Psoas muscle (tissue), 8 donors: ENCODE data around the gene NCS1. TPM values are rescaled to one million over a fixed set of nuclear protein-coding genes. Genes with fewer than 3 reads are reported as not detected.

Experiments
- ATAC-seq, 4 donors: fragments of 200-7000 bp; cut with Tn5 transposase; one replicate each; pipeline ENCODE4 v1.9.1; 2020; ENCODE audit warnings: moderate library complexity in 3 of 4, mild to moderate bottlenecking in 2 of 4
- DNase-seq, 2 donors: peaks; one replicate each; pipeline ENCODE4 v3.0.0-alpha.2; 2020
- H3K27ac ChIP-seq: fragments of 200-600 bp; one replicate; pipeline ENCODE4 v1.8.0; 2022
- H3K27me3 ChIP-seq, 3 donors: fragments of 200-600 bp in 1 of 3; one replicate each; pipeline versions ENCODE4 v1.6.1 to v1.8.0; 2013 to 2022; ENCODE audit warnings: low read length in 2 of 3, mild to moderate bottlenecking in 2 of 3, moderate library complexity in 1 of 3; ENCODE audit not compliant: insufficient read depth in 3 of 3
- H3K36me3 ChIP-seq, 2 donors: fragments of 200-600 bp in 1 of 2; one replicate each; pipeline versions ENCODE4 v1.6.1 to v1.8.0; 2013 to 2022; ENCODE audit warnings: low read depth in 1 of 2, mild to moderate bottlenecking in 1 of 2, moderate library complexity in 1 of 2; ENCODE audit not compliant: insufficient read depth in 1 of 2
- H3K4me1 ChIP-seq: fragments of 200-600 bp; one replicate; pipeline ENCODE4 v1.8.0; 2022
- H3K4me3 ChIP-seq: fragments of 200-600 bp; one replicate; pipeline ENCODE4 v1.8.0; 2022; ENCODE audit warnings: mild to moderate bottlenecking
- H3K9me3 ChIP-seq: fragments of 200-600 bp; one replicate; pipeline ENCODE4 v1.8.0; 2022
- CTCF ChIP-seq: fragments of 200-600 bp; IDR thresholded peaks from one replicate; pipeline ENCODE4 v1.8.0; 2022; ENCODE audit warnings: antibody characterized with exemption
- WGBS, 3 donors: extraction: QIAGEN DNeasy Blood & Tissue Kit; methylation state at CpG; one replicate each; pipeline versions ENCODE4 v1.1.6 to v1.1.7; 2013; 5-methylcytosine and 5-hydroxymethylcytosine counted together
- intact Hi-C, 2 donors: fragments of 100-400 bp; cut with DNase I; formaldehyde crosslinking; loops; one replicate each; pipeline versions ENCODE4 v1.11.0 to v1.14.2; 2022
- polyA plus RNA-seq, 3 donors: library from polyadenylated mRNA; stranded (reverse); fragments of 200-250 nt; gene quantifications; one replicate each; pipeline ENCODE4 v1.2.3, GENCODE V29; 2013
- total RNA-seq, 4 donors: library from RNA; stranded (reverse); fragmentation: NEBNext Ultra II Directional in 2 of 4; extraction: Animal tissue kit (Norgen Biotek cat#: 25700) in 2 of 4; gene quantifications; one replicate each; pipeline versions ENCODE4 v1.2.1 to v1.2.4, GENCODE V29; 2021 to 2023
- donor health status: healthy with polysubstance abuse.
- donor health status: DM: no; HTN: no; CAD: no; lungs with moderate emphysema.
- donor health status: Bipolar disorder and iron deficiency.
- donor health status: healthy.
- donor health status: DM: yes; HTN: yes; CAD: no.
- donor health status: DM: no; HTN: no; CAD: no.
- donor health status: DM: no; HTN: no; CAD: no.
- donor health status: DM: yes; HTN: yes; CAD: no.

NCS1 gene
- total and polyA plus RNA-seq, 7 donors = 2.9 to 7.5 (median 3.8) TPM

GRCh38 chr9:130196643-130197042 lies 24.4 kb downstream of the NCS1 start:
- TF ChIP-seq CTCF = no peak
- no peak for ATAC-seq
- Histone ChIP-seq H3K36me3 (no peaks in the 10 kb centered on the region), H3K4me3 (no peak overlapping the region), H3K4me1 (no peaks in the 10 kb centered on the region), H3K9me3 (no peaks in the 10 kb centered on the region), H3K27ac (no peak overlapping the region), H3K27me3 (peaks cover 0 to 11% (median 2%) of the 10 kb centered on the region in 3 donors)
- DNase-seq = no peak
- intact Hi-C loops = no loop called here
- 52 to 54% (median 54%) methylated on average over 5 of the region's 5 CpGs for WGBS, 3 donors

- intact Hi-C loops = no loop called here
- no peak for TF ChIP-seq CTCF
- 92 to 95% (median 93%) methylated on average over 9 of the region's 9 CpGs for WGBS, 3 donors
Measured at GRCh38 chr9:130197386-130197785, 25.2 kb downstream of the NCS1 start.

GRCh38 chr9:130197888-130198287 lies 25.7 kb downstream of the NCS1 start:
- Histone ChIP-seq H3K36me3 (no peaks in the 10 kb centered on the region), H3K9me3 (no peaks in the 10 kb centered on the region), H3K4me3 (no peak overlapping the region), H3K27me3 (peaks cover 0 to 6% (median 0%) of the 10 kb centered on the region in 3 donors), H3K27ac (no peak overlapping the region), H3K4me1 (no peaks in the 10 kb centered on the region)
- intact Hi-C loops = no loop called here
- DNase-seq (no peak), ATAC-seq (no peak)
- no peak for TF ChIP-seq CTCF
- 83 to 92% (median 87%) methylated on average over 4 of the region's 4 CpGs for WGBS, 3 donors

More at GRCh38 chr9:130197386-130197785, 25.2 kb downstream of the NCS1 start:
- DNase-seq = no peak
- Histone ChIP-seq H3K27me3 (peaks cover 0 to 8% (median 0%) of the 10 kb centered on the region in 3 donors), H3K27ac (no peak overlapping the region), H3K4me1 (no peaks in the 10 kb centered on the region), H3K4me3 (no peak overlapping the region), H3K9me3 (no peaks in the 10 kb centered on the region), H3K36me3 (no peaks in the 10 kb centered on the region)
- no peak for ATAC-seq

GRCh38 chr9:130198501-130199179 lies 26.4 kb downstream of the NCS1 start:
- no peak for ATAC-seq
- no peak for DNase-seq

More at GRCh38 chr9:130198501-130199179, 26.4 kb downstream of the NCS1 start:
- no peaks in the 10 kb centered on the region for H3K9me3 ChIP-seq
- peaks cover 0 to 2% (median 0%) of the 10 kb centered on the region in 3 donors for H3K27me3 ChIP-seq
- intact Hi-C loops = no loop called here
- H3K4me1 ChIP-seq = no peaks in the 10 kb centered on the region
- no peak for TF ChIP-seq CTCF
- H3K36me3 ChIP-seq = no peaks in the 10 kb centered on the region
- no peak overlapping the region for H3K4me3 ChIP-seq
- no peak overlapping the region for H3K27ac ChIP-seq
- WGBS, 3 donors = 64 to 82% (median 66%) methylated on average over 12 of the region's 12 CpGs
